ENCODE data around the gene UBE2V1.
"Not testable (repeated sequence)": the region's sequence is repeated elsewhere in the genome, so short reads cannot be mapped to it uniquely, and the experiment has no call there.

UBE2V1 gene

DNA sequence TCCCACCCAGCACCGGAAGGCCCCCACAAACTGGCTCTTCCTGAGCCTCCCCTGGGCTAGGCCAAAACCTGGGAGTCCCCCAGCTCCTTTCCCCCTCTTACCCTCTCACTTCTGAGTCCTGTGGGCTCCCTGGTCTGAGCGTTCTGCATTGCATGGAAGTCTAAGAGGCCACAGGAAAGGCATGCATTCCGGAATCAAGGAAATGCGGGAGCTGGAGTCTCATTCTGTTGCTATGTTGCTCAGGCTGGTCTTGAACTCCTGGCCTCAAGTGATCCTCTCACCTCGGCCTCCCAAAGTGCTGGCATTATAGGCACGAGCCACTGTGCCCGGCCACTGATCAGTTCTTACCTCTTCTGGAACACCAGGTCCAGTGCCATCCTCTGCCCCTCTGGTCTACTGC, 45.9 kb downstream of the UBE2V1 start:
- no peaks in the 10 kb centered on the region for H4K20me1 ChIP-seq (ENCODE audit: insufficient read depth)
- H2AFZ ChIP-seq (ENCODE audit: low read depth) = no peak overlapping the region
- H3K4me1 ChIP-seq (ENCODE audit: low read depth, poor library complexity, severe bottlenecking) = no peaks in the 10 kb centered on the region
- no peak overlapping the region for H3K4me2 ChIP-seq
- H3K9ac ChIP-seq = no peak overlapping the region
- H3K27ac ChIP-seq = no peak overlapping the region
- H3K27me3 ChIP-seq (ENCODE audit: insufficient read depth, low read depth) = no peaks in the 10 kb centered on the region
- H3K36me3 ChIP-seq (ENCODE audit: insufficient read depth) = no peaks in the 10 kb centered on the region
- H3K79me2 ChIP-seq (ENCODE audit: insufficient read depth, low read depth) = no peaks in the 10 kb centered on the region
- TF ChIP-seq, protein P1, sequence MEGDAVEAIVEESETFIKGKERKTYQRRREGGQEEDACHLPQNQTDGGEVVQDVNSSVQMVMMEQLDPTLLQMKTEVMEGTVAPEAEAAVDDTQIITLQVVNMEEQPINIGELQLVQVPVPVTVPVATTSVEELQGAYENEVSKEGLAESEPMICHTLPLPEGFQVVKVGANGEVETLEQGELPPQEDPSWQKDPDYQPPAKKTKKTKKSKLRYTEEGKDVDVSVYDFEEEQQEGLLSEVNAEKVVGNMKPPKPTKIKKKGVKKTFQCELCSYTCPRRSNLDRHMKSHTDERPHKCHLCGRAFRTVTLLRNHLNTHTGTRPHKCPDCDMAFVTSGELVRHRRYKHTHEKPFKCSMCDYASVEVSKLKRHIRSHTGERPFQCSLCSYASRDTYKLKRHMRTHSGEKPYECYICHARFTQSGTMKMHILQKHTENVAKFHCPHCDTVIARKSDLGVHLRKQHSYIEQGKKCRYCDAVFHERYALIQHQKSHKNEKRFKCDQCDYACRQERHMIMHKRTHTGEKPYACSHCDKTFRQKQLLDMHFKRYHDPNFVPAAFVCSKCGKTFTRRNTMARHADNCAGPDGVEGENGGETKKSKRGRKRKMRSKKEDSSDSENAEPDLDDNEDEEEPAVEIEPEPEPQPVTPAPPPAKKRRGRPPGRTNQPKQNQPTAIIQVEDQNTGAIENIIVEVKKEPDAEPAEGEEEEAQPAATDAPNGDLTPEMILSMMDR (conservative IDR thresholded peaks at IDR 0.05; ENCODE audit: low read depth, low read length) = no peak
- no peak overlapping the region for H3K4me3 ChIP-seq (IDR thresholded peaks at IDR 0.05; ENCODE audit: insufficient read depth, low read depth, low read length)

GRCh38 chr20:50066161-50066834, 46.7 kb downstream of the UBE2V1 start:
- TF ChIP-seq, protein P1 (conservative IDR thresholded peaks at IDR 0.05; ENCODE audit: low read depth, low read length) = no peak

DNA sequence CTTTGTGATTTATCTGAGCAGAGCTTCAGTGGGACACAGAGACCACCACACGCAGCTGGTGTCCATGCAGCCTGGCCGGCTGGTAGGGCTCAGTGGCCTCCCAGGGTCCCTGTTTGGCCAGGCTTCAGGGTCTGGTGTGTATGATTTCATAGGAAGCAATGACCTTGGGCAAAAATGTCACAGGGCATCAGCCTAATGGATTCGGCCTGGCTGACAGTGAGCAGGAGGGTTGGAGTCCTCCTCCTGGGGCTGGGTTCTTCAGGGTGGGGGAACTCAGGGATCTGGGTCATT, 47.7 kb downstream of the UBE2V1 start:
- Histone ChIP-seq H2AFZ (ENCODE audit: low read depth) (no peak overlapping the region), H3K27ac (no peak overlapping the region), H3K27me3 (ENCODE audit: insufficient read depth, low read depth) (no peaks in the 10 kb centered on the region), H3K4me3 (IDR thresholded peaks at IDR 0.05; ENCODE audit: insufficient read depth, low read depth, low read length) (no peak overlapping the region), H3K9ac (no peak overlapping the region), H4K20me1 (ENCODE audit: insufficient read depth) (no peaks in the 10 kb centered on the region), H3K36me3 (ENCODE audit: insufficient read depth) (no peaks in the 10 kb centered on the region), H3K79me2 (ENCODE audit: insufficient read depth, low read depth) (no peaks in the 10 kb centered on the region), H3K4me2 (no peak overlapping the region), H3K4me1 (ENCODE audit: low read depth, poor library complexity, severe bottlenecking) (no peaks in the 10 kb centered on the region)
- TF ChIP-seq, protein P1 (conservative IDR thresholded peaks at IDR 0.05; ENCODE audit: low read depth, low read length) = no peak

More at GRCh38 chr20:50066161-50066834, 46.7 kb downstream of the UBE2V1 start:
- no peaks in the 10 kb centered on the region for H3K27me3 ChIP-seq (ENCODE audit: insufficient read depth, low read depth)
- H3K4me1 ChIP-seq (ENCODE audit: low read depth, poor library complexity, severe bottlenecking) = no peaks in the 10 kb centered on the region
- no peak overlapping the region for H3K4me3 ChIP-seq (IDR thresholded peaks at IDR 0.05; ENCODE audit: insufficient read depth, low read depth, low read length)
- no peak overlapping the region for H2AFZ ChIP-seq (ENCODE audit: low read depth)
- H3K9ac ChIP-seq = no peak overlapping the region
- H3K27ac ChIP-seq = no peak overlapping the region
- no peaks in the 10 kb centered on the region for H3K79me2 ChIP-seq (ENCODE audit: insufficient read depth, low read depth)
- H3K4me2 ChIP-seq = no peak overlapping the region
- H3K36me3 ChIP-seq (ENCODE audit: insufficient read depth) = no peaks in the 10 kb centered on the region
- no peaks in the 10 kb centered on the region for H4K20me1 ChIP-seq (ENCODE audit: insufficient read depth)

DNA sequence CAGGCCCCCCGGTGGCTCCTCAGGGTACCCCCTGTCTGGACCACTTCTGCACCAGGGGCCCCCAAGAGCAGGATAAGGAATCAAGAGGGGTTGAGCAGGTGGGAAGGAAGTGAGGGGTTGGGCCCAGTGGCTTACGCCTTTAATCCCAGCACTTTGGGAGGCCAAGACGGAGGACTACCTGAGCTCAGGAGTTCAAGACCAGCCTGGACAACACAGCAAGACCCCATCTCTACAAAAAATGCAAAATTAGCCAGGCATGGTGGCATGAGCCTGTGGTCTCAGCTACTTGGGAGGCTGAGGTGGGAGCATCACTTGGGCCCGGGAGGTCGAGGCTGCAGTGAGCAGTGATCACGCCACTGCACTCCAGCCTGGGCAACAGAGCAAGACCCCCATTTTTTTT, 49.2 kb downstream of the UBE2V1 start:
- H3K4me3 ChIP-seq (IDR thresholded peaks at IDR 0.05; ENCODE audit: insufficient read depth, low read depth, low read length); H3K4me2 ChIP-seq; H3K4me1 ChIP-seq (ENCODE audit: low read depth, poor library complexity, severe bottlenecking); H3K79me2 ChIP-seq (ENCODE audit: insufficient read depth, low read depth); H3K27ac ChIP-seq; H3K36me3 ChIP-seq (ENCODE audit: insufficient read depth); H3K9ac ChIP-seq; H4K20me1 ChIP-seq (ENCODE audit: insufficient read depth); H2AFZ ChIP-seq (ENCODE audit: low read depth); H3K27me3 ChIP-seq (ENCODE audit: insufficient read depth, low read depth): not testable (repeated sequence)

GRCh38 chr20:50062006-50062838, 50.7 kb downstream of the UBE2V1 start:
- Histone ChIP-seq H3K27me3 (ENCODE audit: insufficient read depth, low read depth) (no peaks in the 10 kb centered on the region), H3K36me3 (ENCODE audit: insufficient read depth) (no peaks in the 10 kb centered on the region), H3K27ac (no peak overlapping the region), H4K20me1 (ENCODE audit: insufficient read depth) (no peaks in the 10 kb centered on the region), H3K9ac (no peak overlapping the region), H2AFZ (ENCODE audit: low read depth) (no peak overlapping the region), H3K4me1 (ENCODE audit: low read depth, poor library complexity, severe bottlenecking) (peaks cover 10% of the 10 kb centered on the region), H3K4me2 (no peak overlapping the region), H3K79me2 (ENCODE audit: insufficient read depth, low read depth) (no peaks in the 10 kb centered on the region), H3K4me3 (IDR thresholded peaks at IDR 0.05; ENCODE audit: insufficient read depth, low read depth, low read length) (no peak overlapping the region)
- TF ChIP-seq, protein P1 (conservative IDR thresholded peaks at IDR 0.05; ENCODE audit: low read depth, low read length) = no peak
